Colonic mucosa (tissue), 4 donors: ENCODE measurements around the gene ATPAF1. TPM values are rescaled to one million over a fixed set of nuclear protein-coding genes. Genes with fewer than 3 reads are reported as not detected.

Experiments used
- DNase-seq: peaks from one replicate; pipeline ENCODE4 v3.0.0-alpha.2; 2020
- H3K27ac ChIP-seq: fragments of 200-600 bp; one replicate; pipeline ENCODE4 v1.8.0; 2021
- H3K27me3 ChIP-seq: fragments of 200-600 bp; one replicate; pipeline ENCODE4 v1.8.0; 2021
- H3K36me3 ChIP-seq: fragments of 200-600 bp; one replicate; pipeline ENCODE4 v1.8.0; 2021
- H3K4me1 ChIP-seq: fragments of 200-600 bp; one replicate; pipeline ENCODE4 v1.8.0; 2021; ENCODE audit warnings: mild to moderate bottlenecking
- H3K4me3 ChIP-seq: fragments of 200-600 bp; one replicate; pipeline ENCODE4 v1.8.0; 2021
- H3K9ac ChIP-seq, 2 donors: one replicate each; pipeline ENCODE4 v1.7.0; 2013; ENCODE audit warnings: control low read depth in 2 of 2, low read depth in 2 of 2, low read length in 2 of 2
- H3K9me3 ChIP-seq: fragments of 200-600 bp; one replicate; pipeline ENCODE4 v1.8.0; 2021
- CTCF ChIP-seq: fragments of 200-600 bp; IDR thresholded peaks from one replicate; pipeline ENCODE4 v1.8.0; 2022; ENCODE audit warnings: antibody characterized with exemption, mild to moderate bottlenecking
- intact Hi-C: fragments of 100-400 bp; cut with DNase I; formaldehyde crosslinking; loops from one replicate; pipeline ENCODE4 v1.14.1; 2022
- total RNA-seq, 2 donors: library from RNA; stranded (reverse); fragmentation: NEBNext Ultra II Directional in 1 of 2; extraction: Animal tissue kit (Norgen Biotek cat#: 25700) in 1 of 2; gene quantifications; one replicate each; pipeline ENCODE4 v1.2.1, GENCODE V29; 2021
- donor health status: healthy.
- donor health status: DM: no; HTN: no; CAD: no.
- donor health status: DM: no; HTN: no; CAD: no.

ATPAF1 gene, protein sequence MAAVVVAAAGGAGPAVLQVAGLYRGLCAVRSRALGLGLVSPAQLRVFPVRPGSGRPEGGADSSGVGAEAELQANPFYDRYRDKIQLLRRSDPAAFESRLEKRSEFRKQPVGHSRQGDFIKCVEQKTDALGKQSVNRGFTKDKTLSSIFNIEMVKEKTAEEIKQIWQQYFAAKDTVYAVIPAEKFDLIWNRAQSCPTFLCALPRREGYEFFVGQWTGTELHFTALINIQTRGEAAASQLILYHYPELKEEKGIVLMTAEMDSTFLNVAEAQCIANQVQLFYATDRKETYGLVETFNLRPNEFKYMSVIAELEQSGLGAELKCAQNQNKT
- 10 to 100 TPM; 55.8 to 66.1 TPM for total RNA-seq

DNA sequence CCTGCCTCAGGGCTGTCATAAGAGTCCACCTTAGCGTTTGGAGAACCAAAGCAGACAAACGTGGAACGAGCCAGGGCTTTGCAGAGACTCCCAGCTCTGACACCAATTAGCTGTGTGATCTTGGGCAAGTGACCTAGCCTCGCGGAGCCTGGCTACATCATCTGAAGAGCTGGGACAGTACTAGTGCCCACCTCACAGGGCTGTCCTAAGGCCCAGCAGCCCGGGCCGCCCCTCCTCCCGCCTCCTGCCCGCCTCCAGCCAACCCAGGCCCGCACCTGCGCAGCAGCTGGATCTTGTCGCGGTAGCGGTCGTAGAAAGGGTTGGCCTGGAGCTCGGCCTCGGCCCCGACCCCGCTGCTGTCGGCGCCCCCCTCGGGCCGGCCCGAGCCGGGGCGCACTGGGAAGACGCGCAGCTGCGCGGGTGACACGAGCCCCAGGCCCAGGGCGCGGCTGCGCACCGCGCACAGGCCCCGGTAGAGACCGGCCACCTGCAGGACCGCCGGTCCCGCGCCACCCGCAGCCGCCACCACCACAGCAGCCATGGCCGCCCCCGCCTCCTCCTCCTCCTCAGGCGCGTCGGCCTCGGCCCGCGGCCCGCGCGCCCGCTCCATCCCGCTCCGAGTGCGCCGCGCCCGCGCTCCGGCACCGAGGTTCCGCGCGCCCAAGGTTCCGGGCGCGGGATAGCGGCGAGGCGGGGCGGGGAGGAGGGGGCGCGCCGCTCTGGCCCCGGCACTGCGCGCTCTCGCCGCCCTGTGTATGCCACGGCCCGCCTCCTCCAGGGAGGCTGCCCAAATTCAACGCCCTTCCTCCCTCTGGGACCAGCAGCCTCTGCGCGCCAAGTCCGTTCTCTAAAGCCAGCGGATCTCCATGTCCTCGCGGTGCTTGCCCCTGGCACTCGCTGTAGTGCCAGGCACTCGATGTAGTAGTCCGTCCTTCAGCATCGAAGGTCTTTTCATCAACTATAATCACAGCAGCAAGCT, at the start of gene ATPAF1:
Gene ATPAF1, minus strand, starts transcription at position 583 of the 979 bp plus-strand sequence. Its CDS starts 42 bp downstream, at position 541.
- intact Hi-C loops, result no loop called here

DNA sequence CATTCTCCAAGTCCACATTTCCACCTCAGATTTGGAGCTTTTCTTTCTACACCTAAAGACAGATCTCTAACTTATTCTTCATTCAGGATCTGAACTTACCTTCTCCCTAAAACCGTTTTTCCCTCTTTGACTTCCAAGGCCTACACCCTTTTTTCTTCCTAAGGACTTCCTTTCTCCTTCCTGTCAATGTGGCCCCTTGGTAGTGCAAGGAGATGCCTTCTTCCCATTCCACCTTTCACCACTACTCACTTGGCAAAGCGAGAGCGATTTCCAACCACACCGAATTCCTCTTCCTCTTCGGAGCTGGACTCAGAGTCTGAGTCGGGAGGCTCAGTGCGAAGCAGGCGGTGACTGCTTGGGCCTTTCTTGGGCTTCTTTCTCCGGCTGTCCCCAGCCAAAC, 49.5 kb upstream of the ATPAF1 start:
- no peak overlapping the region for H3K27ac ChIP-seq
- intact Hi-C loops, result no loop called here
- no peak for DNase-seq

More for the DNA sequence above, at the start of gene ATPAF1:
- Histone ChIP-seq H3K27me3 (no peaks in the 10 kb centered on the region), H3K27ac (peak within 1 kb of the TSS; percentile 70), H3K36me3 (peaks cover 5% of the 10 kb centered on the region), H3K9me3 (no peaks in the 10 kb centered on the region), H3K9ac (peak within 1 kb of the TSS; percentile 79 to 89), H3K4me1 (peaks cover 7% of the 10 kb centered on the region), H3K4me3 (peak within 1 kb of the TSS; percentile 89)
- no peak for TF ChIP-seq CTCF
- peak; percentile 77 for DNase-seq

DNA sequence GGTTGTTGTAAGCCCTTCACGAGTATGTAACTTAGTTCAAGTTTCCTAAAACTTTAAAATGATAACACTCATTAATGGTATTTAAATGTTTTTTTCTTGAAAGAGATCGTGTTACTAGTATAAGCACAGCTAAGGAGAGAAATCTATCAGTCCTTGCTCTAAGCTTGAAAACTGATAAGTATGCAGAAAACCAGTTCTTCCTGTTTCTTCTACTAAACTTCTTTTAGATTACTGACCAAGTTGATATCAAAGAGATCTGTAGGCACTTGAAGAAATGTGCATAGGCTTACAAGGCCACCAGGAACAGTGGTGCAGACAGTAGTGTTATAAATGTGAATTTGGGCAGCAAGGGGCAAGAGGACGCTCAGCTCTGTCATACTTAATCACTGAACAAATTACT, 46.8 kb upstream of the ATPAF1 start:
- intact Hi-C loops, result no loop called here
- Histone ChIP-seq H3K36me3 (no peaks in the 10 kb centered on the region), H3K9me3 (no peaks in the 10 kb centered on the region), H3K4me3 (no peak overlapping the region), H3K9ac (no peak overlapping the region), H3K27me3 (no peaks in the 10 kb centered on the region), H3K27ac (no peak overlapping the region), H3K4me1 (peaks cover 13% of the 10 kb centered on the region)
- DNase-seq, result no peak
- TF ChIP-seq CTCF, result no peak

More for the DNA sequence above, 49.5 kb upstream of the ATPAF1 start:
- Histone ChIP-seq H3K36me3 (no peaks in the 10 kb centered on the region), H3K27me3 (no peaks in the 10 kb centered on the region), H3K9me3 (no peaks in the 10 kb centered on the region), H3K4me3 (peak overlapping the region; percentile 94), H3K9ac (peak overlapping the region in 1 of 2 donors; percentile 76), H3K4me1 (peaks cover 13% of the 10 kb centered on the region)
- TF ChIP-seq CTCF, result no peak

DNA sequence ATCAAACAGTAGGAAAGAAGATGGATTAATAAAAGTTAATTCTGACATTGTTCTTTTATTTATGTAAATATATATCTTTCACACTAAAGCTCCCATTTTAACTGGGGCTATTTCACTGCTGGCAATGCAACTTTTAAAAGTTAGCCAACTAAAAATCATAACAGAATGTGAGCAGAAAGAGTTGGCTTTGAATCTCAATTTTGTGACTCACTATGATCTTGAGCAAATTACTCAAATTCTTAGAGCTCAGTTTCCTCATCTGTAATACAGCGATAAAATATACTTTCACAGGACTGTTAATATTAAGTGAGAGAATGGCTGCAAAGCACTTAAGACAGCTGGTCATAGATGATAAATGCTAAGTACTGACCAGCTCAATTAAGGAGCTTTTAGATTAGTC, 40.0 kb upstream of the ATPAF1 start:
- TF ChIP-seq CTCF, result no peak
- Histone ChIP-seq H3K4me3 (no peak overlapping the region), H3K9ac (no peak overlapping the region), H3K9me3 (no peaks in the 10 kb centered on the region), H3K4me1 (no peaks in the 10 kb centered on the region), H3K27me3 (no peaks in the 10 kb centered on the region), H3K36me3 (no peaks in the 10 kb centered on the region), H3K27ac (no peak overlapping the region)
- intact Hi-C loops, result no loop called here
- no peak for DNase-seq

- no peak for TF ChIP-seq CTCF
- DNase-seq, result peak; percentile 54
- Histone ChIP-seq H3K27me3 (no peaks in the 10 kb centered on the region), H3K36me3 (peaks cover 4% of the 10 kb centered on the region), H3K4me1 (no peaks in the 10 kb centered on the region), H3K4me3 (no peak overlapping the region), H3K9me3 (no peaks in the 10 kb centered on the region), H3K9ac (no peak overlapping the region), H3K27ac (no peak overlapping the region)
- intact Hi-C loops, result no loop called here
These were observed 37.2 kb upstream of the ATPAF1 start for GRCh38 chr1:46705408-46705807.
